HG03571 (cell line): Measurements from ENCODE around the gene NGFR.

Experiments used
- ATAC-seq: cut with Tn5 transposase; IDR thresholded peaks from one replicate; pipeline ENCODE4 v1.9.1; 2021; ENCODE audit not compliant: unreplicated experiment

The NGFR gene

DNA sequence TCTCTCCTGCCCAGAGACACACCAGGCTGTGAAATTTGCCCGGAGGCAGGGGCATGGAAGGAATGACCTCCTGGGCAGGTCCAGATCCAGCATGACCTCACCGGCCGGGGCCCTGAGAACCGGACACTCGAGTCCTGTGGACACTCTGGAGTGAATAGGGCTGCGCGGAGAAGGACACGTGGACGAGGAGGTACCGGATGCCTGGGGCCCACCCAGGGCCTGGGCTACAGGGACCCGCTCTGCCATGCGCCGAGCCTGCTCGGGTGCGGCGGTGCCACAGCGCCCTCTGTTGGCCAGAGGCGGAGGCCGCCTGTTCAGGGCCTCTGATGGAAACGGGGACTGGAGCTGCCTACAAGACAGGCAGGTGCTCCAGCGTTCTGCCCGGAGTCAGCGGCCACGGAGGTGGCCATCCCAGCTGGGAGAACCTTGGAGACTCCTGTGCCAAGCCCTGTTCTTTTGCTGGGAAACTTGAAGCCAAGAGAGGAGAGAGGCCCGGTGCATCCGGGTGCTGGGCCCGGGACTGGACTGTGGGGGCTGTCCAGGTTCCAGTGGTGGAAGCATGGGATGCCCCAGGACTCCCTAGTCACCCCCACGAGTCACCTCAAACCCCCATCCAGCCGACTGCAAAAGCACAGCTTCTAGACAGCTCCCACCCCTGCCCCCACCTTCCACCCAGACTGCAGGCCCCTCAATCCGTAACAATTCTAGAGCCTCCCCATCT, 61.3 kb downstream of the NGFR start:
- ATAC-seq, result peak; percentile 51

DNA sequence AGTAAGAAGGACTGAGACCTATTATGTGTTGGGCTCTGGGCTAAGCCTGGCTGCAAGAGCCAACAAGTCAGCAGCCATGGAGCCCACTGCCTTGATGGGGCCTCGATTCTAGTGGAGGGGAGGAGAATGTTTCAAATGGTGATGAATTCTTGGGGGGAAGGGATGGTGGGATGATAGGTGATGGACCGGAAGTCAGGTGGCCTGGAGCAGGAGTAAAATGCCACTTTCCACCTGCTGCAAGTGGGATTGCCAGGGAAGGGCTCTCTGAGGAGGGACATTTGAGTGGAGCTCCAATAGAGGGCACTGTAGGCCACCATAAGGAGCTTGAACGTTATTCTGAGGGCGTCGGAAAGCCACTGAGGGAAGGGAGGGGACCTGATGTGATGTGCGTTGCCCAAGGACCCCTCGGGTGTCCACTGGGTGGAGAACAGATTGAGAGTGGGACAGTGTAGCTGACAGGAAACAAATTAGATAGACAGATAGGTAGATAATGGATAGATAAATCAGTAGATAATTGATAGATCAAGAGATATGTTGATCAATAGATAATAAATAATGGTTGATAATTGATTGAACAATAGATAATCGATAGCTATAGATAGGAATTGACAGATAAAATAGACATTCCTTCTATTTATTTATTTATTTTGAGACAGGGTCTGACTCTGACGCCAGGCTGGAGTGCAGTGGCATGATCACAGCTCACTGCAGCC, 62.4 kb downstream of the NGFR start:
- no peak for ATAC-seq
